ENCODE results near the gene PANK3.

PANK3 gene

DNA sequence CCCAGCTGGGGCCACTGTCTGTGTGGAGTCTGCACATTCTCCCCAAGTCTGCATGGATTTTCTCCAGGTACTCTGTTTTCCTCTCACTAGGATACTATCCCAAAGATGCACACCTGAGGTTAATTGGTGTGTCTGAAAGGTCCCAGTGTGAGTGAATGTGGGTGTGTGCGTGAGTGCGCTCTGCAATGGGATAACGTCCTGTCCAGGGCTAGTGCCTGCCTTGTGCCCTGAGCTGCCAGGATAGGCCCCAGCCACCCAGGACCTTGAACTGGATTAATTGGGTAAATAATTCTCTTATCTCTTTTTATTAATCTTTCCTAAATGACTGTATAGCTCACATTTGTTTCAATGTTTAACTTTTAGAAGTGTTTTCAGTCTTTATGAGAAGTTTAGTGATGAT, 11.5 kb upstream of the PANK3 start:
- DNase-seq, result no peak
- H3K4me2 ChIP-seq (ENCODE audit: low read depth, low read length), result no peak overlapping the region
- H3K4me1 ChIP-seq (ENCODE audit: low read length), result 0 out of 2 replicates have a peak, but pooled peaks cover under 1% of the 10 kb centered on the region
- no peaks in the 10 kb centered on the region for H4K20me1 ChIP-seq (ENCODE audit: insufficient read depth, low read length)
- H3K27ac ChIP-seq (ENCODE audit: low read length), result no peak overlapping the region
- no peak overlapping the region for H2AFZ ChIP-seq (ENCODE audit: low read length)
- H3K36me3 ChIP-seq (replicated peaks; ENCODE audit: insufficient read depth, low read length), result no peaks in the 10 kb centered on the region
- H3K9ac ChIP-seq (ENCODE audit: low read length), result no peak overlapping the region
- no peaks in the 10 kb centered on the region for H3K27me3 ChIP-seq (replicated peaks; ENCODE audit: insufficient read depth, low read length)
- TF ChIP-seq EZH2 (optimal IDR thresholded peaks at IDR 0.05; ENCODE audit: low read depth, low read length) (no peak), EZH2phosphoT487 (IDR thresholded peaks at IDR 0.05; ENCODE audit: low read length) (no peak)
- TF ChIP-seq, protein P1, sequence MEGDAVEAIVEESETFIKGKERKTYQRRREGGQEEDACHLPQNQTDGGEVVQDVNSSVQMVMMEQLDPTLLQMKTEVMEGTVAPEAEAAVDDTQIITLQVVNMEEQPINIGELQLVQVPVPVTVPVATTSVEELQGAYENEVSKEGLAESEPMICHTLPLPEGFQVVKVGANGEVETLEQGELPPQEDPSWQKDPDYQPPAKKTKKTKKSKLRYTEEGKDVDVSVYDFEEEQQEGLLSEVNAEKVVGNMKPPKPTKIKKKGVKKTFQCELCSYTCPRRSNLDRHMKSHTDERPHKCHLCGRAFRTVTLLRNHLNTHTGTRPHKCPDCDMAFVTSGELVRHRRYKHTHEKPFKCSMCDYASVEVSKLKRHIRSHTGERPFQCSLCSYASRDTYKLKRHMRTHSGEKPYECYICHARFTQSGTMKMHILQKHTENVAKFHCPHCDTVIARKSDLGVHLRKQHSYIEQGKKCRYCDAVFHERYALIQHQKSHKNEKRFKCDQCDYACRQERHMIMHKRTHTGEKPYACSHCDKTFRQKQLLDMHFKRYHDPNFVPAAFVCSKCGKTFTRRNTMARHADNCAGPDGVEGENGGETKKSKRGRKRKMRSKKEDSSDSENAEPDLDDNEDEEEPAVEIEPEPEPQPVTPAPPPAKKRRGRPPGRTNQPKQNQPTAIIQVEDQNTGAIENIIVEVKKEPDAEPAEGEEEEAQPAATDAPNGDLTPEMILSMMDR (IDR thresholded peaks at IDR 0.05; ENCODE audit: low read length), result no peak
- no peak overlapping the region for H3K4me3 ChIP-seq (ENCODE audit: low read length)
- H3K9me2 ChIP-seq (replicated peaks; ENCODE audit: insufficient read depth, low read length), result no peaks in the 10 kb centered on the region
- H3F3A ChIP-seq (ENCODE audit: insufficient read depth, low read length), result no peaks in the 10 kb centered on the region
- H3K9me3 ChIP-seq (replicated peaks; ENCODE audit: insufficient read depth, low read length), result no peaks in the 10 kb centered on the region
- H3K79me2 ChIP-seq (ENCODE audit: low read length), result no peaks in the 10 kb centered on the region

DNA sequence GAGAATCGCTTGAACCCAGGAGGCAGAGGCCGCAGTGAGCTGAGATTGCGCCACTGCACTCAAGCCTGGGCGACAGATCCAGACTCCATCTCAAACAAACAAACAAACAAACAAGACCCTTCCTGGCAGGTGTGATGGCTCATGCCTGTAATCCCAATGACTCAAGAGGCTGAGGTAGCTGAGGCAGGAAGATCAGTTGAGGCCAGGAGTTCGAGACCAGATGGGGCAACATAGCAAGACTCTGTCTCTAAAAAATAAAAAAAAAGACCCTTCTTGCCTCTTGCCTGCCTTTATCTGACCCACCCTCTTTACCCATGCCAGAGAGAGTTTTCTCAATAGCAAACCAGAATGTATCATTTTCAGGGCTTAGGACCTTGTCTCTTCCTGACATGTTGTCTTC, 8.8 kb upstream of the PANK3 start:
- H2AFZ ChIP-seq (ENCODE audit: low read length), result no peak overlapping the region
- H3K27me3 ChIP-seq (replicated peaks; ENCODE audit: insufficient read depth, low read length), result no peaks in the 10 kb centered on the region
- TF ChIP-seq EZH2 (optimal IDR thresholded peaks at IDR 0.05; ENCODE audit: low read depth, low read length), result no peak
- TF ChIP-seq, protein P1 (IDR thresholded peaks at IDR 0.05; ENCODE audit: low read length), result no peak
- no peak for TF ChIP-seq EZH2phosphoT487 (IDR thresholded peaks at IDR 0.05; ENCODE audit: low read length)
- no peaks in the 10 kb centered on the region for H4K20me1 ChIP-seq (ENCODE audit: insufficient read depth, low read length)
- H3K36me3 ChIP-seq (replicated peaks; ENCODE audit: insufficient read depth, low read length), result no peaks in the 10 kb centered on the region
- no peaks in the 10 kb centered on the region for H3K79me2 ChIP-seq (ENCODE audit: low read length)
- H3K9me3 ChIP-seq (replicated peaks; ENCODE audit: insufficient read depth, low read length), result no peaks in the 10 kb centered on the region
- H3K9ac ChIP-seq (ENCODE audit: low read length), result no peak overlapping the region
- no peak overlapping the region for H3K27ac ChIP-seq (ENCODE audit: low read length)
- H3K4me1 ChIP-seq (ENCODE audit: low read length), result peaks cover 21% of the 10 kb centered on the region
- no peaks in the 10 kb centered on the region for H3K9me2 ChIP-seq (replicated peaks; ENCODE audit: insufficient read depth, low read length)
- no peak for DNase-seq
- no peak overlapping the region for H3K4me2 ChIP-seq (ENCODE audit: low read depth, low read length)
- H3F3A ChIP-seq (ENCODE audit: insufficient read depth, low read length), result peaks cover 14% of the 10 kb centered on the region
- no peak overlapping the region for H3K4me3 ChIP-seq (ENCODE audit: low read length)

DNA sequence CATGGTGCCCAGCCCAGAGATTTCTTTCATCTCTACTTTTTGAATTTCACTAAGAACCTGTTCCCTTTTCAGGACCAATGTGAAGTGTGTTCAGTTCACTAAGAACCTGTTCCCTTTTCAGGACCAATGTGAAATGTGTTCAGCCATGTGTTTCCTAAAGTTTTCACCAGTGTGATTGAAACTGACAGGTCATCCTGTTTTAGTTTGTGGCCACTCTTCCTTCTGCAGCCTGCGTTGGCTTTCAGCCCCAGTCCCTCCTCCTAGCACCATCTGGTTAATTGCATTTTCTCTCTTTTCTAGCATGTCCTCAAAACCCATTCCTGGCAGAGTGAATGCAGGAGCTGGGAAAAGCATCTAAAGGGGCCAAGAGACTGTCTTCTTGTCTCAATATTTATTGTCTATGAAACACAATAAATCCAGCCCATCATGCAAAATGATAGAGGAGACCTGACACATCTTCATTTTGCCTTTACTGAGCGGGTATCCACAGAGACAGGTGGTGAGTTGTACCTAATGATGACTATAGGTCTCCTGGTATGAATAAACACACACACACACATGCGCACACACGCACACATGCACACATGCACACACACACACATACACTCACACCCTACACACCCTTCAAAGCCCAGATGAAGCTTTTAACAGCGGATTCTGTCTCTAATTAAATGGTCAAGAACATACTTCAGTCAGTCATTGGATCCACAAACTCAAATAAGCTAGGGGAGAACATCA, 6.1 kb upstream of the PANK3 start:
- DNase-seq, result no peak
- Histone ChIP-seq H3K4me2 (ENCODE audit: low read depth, low read length) (peak overlapping the region; percentile 49; the same call in 1 of the 2 replicates), H4K20me1 (ENCODE audit: insufficient read depth, low read length) (no peaks in the 10 kb centered on the region), H3K4me3 (ENCODE audit: low read length) (no peak overlapping the region), H3K4me1 (ENCODE audit: low read length) (peaks cover 23% of the 10 kb centered on the region), H3K27me3 (replicated peaks; ENCODE audit: insufficient read depth, low read length) (no peaks in the 10 kb centered on the region), H3K9me2 (replicated peaks; ENCODE audit: insufficient read depth, low read length) (no peaks in the 10 kb centered on the region), H3K27ac (ENCODE audit: low read length) (peak overlapping the region; percentile 32; the same call in 1 of the 2 replicates), H3K9me3 (replicated peaks; ENCODE audit: insufficient read depth, low read length) (no peaks in the 10 kb centered on the region), H3K79me2 (ENCODE audit: low read length) (no peaks in the 10 kb centered on the region), H3K9ac (ENCODE audit: low read length) (0 out of 2 replicates have a peak overlapping the region, but pooled peaks have one; percentile 10), H2AFZ (ENCODE audit: low read length) (peak overlapping the region; percentile 61; the same call in 1 of the 2 replicates), H3F3A (ENCODE audit: insufficient read depth, low read length) (peaks cover 14% of the 10 kb centered on the region), H3K36me3 (replicated peaks; ENCODE audit: insufficient read depth, low read length) (no peaks in the 10 kb centered on the region)
- TF ChIP-seq, protein P1 (IDR thresholded peaks at IDR 0.05; ENCODE audit: low read length), result no peak
- TF ChIP-seq EZH2 (optimal IDR thresholded peaks at IDR 0.05; ENCODE audit: low read depth, low read length) (no peak), EZH2phosphoT487 (IDR thresholded peaks at IDR 0.05; ENCODE audit: low read length) (no peak)

Data from MM.1S (cell line).